ENCODE data around the gene PODNL1.
A peak's percentile ranks its signal among the peaks of the same experiment; 100 is the strongest.
"Not testable (repeated sequence)": the region's sequence is repeated elsewhere in the genome, so short reads cannot be mapped to it uniquely, and the experiment has no call there.

The PODNL1 gene

DNA sequence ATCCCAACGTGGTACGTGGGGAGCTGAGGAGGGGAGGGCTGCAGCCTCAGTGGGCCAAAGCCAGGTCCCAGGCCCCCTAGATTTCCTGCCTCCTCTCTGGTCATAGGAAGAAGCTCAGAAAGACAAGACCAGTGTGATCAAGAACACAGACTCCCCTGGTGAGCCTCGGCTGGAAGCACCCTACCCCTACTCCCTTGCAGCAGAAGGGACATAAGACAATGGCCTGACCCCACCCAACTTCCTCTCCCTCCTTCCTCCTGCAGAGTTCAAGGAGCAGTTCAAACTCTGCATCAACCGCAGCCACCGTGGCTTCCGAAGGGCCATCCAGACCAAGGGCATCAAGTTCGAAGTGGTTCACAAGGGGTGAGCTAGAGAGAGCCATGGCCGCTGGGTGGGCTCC lies 11.5 kb downstream of the PODNL1 start:
- DNase-seq (ENCODE audit: low spot score): no peak

DNA sequence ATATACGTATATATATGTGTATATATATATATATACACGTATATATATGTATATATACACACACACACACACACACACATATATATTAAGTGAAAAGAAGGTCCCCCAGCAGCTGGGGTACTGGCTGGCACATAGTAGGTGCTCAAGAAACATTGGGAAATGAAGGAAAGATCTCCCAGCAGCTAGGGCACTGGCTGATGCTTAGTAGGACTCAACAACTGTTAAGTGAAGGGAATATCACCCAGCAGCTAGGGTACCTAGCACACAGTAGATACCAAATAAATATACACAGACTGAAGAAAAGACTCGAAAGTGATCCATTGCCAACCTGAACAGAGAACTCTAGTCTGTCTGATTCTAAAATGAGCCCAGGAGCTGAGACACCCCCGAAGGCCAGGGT lies 12.2 kb downstream of the PODNL1 start:
- DNase-seq (ENCODE audit: low spot score): no peak

DNA sequence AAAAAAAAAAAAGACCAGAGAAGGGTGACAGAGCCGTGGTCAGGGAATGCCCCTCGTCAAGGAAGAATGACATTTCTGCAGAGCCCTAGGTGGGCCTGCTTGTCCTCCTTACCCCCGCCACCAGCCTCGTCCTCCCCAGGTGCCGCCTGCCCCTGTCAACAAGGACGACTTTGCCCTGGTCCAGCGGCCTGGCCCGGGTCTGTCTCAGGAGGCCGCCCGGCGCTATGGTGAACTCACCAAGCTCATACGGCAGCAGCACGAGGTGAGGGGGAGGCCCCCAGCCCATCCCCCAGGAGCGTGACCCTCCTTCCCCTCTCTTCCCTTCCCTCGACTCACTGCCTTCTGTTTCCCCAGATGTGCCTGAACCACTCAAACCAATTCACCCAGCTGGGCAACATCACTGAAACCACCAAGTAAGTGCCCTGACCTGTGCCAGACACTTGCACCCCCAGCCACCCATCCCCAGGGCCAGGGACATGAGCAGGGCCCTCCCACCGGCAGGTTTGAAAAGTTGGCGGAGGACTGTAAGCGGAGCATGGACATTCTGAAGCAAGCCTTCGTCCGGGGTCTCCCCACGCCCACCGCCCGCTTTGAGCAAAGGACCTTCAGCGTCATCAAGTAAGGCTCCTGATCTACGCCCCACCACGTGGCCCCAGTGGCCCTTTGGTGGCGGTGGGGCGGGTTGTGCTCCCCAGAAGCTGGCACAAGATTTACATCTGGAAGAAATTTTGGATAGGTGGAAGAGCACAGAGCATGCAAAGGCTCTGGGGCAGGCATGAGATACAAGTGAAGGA lies 14.8 kb downstream of the PODNL1 start:
- DNase-seq (ENCODE audit: low spot score): no peak

DNA sequence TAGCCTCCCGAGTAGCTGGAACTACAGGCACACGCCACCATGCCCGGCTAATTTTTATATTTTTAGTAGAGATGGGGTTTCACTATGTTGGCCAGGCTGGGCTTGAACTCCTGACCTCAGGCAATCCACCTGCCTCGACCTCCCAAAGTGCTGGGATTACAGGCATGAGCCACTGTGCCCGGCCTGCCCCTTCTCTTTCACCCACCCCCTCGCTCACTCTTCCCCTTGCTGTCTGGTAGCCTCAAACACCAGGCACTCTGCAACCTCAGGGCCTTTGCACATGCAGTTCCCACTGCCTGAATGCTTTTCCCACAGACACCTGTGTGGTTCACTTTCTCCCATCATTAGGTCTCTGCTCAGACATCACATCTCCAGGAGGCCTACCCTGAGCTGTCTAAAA lies 16.1 kb downstream of the PODNL1 start:
- DNase-seq (ENCODE audit: low spot score): not testable (repeated sequence)

DNA sequence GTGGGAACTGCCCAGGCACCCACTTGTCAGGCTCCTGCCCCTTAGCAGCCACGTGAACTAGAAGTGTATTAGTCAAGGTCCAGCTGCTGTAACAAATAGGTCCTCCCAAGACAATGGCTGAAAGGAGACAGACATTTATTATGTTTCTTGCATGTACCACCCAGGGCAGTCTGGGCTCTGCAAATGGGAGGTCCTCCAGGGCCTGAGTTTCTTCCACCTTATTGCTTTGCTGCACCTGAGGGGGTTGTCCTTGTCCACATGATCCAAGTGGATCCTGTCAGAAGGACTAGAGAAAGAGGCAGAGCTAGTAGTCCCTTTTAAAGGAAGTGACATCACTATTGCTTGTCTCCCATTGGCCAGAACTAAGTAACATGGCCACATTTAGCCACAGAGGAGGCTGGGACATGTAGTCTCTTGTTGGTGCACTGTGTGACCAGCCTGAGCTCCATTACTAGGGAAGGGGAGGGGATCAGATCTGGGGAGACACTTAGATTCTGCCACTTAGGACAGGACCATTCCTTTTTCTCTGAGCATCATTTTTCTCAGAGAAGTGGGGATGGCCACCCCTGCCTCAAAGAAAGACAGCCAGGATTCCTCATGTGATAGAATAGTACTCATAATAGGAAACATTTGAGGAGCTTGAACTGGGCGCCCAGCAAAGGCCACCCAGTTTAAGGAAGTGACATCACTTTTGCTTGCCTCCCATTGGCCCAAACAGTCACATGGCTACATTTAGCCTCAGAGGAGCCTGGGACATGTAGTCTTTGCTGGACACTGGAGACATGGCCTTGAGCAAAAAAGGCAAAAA lies 17.1 kb downstream of the PODNL1 start:
- DNase-seq (ENCODE audit: low spot score): peak; percentile 64

DNA sequence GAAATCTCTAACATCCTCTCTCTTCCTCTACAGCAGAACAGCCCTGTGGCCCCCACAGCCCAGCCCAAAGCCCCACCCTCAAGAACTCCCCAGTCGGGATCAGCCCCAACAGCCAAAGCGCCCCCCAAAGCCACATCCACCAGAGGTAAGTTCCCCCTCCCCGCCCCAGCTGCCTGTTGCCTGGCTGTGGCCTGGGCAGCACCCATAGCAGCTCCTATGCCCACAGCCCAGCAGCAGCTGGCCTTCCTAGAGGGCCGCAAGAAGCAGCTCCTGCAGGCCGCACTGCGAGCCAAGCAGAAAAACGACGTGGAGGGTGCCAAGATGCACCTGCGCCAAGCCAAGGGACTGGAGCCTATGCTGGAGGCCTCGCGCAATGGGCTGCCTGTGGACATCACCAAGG lies 17.7 kb downstream of the PODNL1 start:
- no peak for DNase-seq (ENCODE audit: low spot score)

DNA sequence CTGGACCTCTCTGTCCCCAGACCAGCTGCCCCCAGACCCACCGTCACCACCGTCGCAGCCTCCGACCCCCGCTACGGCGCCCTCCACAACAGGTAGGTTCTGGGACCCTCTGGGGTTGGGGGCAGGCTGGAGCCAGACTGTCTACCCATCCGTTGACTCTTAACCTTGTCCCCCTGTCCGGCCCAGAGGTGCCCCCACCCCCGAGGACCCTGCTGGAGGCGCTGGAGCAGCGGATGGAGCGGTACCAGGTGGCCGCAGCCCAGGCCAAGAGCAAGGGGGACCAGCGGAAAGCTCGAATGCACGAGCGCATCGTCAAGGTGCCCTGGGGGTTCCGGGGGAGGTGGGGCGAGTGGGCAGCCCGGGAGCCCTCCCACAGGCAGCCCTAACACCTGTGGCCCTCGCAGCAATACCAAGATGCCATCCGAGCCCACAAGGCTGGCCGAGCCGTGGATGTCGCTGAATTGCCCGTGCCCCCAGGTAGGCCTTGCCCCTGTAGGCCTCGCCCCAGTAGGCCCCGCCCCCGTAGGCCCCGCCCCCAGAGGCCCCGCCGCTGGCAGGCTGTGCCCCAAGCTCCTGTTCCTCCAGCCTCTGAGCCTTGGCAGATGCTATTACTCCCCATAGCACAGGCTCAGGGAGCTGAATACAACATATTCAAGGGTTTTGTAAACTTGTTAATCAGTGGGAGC lies 19.3 kb downstream of the PODNL1 start:
- DNase-seq (ENCODE audit: low spot score): peak; percentile 87

DNA sequence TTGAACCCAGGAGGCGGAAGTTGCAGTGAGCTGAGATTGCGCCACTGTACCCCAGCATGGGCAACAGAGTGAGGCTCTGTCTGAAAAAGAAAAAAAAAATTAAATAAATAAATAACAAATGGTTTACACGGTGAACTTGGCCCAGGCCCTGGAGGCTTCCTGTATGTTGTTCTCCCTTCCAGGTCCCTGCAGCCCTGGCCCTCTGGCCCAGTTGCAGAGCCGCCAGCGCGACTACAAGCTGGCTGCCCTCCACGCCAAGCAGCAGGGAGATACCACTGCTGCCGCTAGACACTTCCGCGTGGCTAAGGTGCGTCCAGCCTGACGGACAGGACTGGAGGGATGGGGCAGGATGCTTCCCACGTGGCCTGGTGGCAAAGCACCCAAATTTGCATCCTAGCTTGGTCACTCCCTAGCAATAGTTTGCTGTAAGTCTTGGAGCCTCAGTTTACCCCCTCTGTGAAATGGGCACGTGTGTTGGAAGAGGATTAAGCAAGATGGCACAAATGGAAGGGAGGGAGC lies 20.3 kb downstream of the PODNL1 start:
- DNase-seq (ENCODE audit: low spot score): no peak

DNA sequence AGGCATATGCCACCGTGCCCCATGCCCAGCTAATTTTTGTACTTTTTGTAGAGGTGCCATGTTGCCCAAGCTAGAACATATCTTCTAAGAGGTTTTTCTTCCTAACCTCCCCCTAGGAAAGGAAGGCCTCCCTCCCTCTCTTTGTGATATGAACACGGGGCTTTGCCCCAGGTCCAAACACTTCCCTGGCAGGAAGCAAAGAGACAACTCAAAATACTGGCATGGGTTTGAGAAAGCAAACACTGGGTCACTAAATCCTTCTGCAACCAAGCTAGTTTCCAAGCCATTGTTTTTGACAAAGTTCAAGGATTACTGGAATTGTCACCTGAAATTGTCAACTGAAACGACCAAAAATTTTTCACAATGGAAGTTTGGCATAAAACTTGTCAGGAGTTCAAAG lies 23.4 kb downstream of the PODNL1 start:
- no peak for DNase-seq (ENCODE audit: low spot score)

DNA sequence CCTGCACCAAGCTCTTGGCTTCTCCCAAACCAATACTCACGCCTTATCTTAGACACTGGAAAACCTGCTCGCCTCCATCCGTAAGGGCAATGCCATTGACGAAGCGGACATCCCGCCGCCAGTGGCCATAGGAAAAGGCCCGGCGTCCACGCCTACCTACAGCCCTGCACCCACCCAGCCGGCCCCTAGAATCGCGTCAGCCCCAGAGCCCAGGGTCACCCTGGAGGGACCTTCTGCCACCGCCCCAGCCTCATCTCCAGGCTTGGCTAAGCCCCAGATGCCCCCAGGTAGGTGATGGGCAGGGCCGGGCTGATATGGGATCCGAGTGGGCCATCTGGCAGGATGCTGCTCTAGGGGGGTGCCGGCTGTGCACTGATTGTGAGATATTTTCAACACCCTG lies 24.9 kb downstream of the PODNL1 start:
- no peak for DNase-seq (ENCODE audit: low spot score)

DNA sequence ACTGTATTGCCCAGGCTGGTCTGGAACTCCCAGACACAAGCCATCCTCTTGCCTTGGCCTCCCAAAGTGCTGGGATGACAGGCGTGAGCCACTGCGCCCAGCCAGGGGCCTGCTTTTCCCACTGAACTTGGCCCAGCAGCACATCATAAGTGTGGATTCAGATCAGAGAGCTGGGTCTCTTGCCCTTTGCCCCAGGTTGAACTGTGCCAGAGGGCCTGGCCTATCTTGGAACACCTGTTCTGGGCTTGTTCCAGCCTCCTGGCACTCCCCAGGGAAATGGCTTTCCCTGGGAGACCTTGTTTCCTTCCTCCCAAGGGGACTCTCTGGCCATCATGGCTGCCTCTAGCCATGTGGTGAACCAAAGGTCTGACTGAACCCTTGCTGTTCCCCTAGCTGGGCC lies 28.8 kb downstream of the PODNL1 start:
- no peak for DNase-seq (ENCODE audit: low spot score)

DNA sequence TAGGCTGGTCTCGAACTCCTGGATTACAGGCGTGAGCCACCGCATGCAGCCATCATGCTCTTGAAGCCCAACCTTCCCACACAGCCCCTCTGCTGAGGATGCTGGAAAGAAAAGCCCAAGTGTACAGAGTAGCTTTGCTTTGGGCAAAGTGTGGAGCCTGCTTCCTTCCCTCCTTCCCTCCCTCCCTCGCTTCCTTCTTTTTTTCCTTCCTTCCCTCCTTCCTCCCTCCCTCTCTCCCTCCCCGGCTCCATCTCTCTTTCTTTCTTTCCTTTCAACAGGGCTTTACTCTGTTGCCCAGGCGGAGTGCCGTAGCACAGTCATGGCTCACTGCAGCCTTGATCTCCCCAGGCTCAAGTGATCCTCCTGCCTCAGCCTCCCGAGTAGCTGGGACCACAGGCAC lies 29.5 kb downstream of the PODNL1 start:
- DNase-seq (ENCODE audit: low spot score): no peak

DNA sequence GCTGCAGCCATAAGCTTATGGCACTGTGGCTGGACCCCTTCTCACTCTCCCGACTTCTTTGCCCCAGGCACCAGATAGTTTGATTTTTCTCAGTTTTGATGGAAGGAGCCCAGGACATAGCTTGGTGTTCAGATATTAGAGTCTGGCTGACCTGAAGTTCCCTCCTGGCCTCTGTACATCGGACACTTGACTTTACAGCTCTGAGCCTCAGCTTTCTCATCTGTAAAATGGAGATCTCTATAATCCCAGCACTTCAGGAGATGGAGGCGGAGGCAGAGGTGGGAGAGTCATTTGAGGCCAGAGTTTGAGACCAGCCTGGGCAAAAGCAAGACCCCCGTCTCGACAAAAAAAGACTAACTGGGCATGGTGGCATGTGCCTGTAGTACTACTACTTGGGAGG lies 31.3 kb downstream of the PODNL1 start:
- DNase-seq (ENCODE audit: low spot score): no peak

DNA sequence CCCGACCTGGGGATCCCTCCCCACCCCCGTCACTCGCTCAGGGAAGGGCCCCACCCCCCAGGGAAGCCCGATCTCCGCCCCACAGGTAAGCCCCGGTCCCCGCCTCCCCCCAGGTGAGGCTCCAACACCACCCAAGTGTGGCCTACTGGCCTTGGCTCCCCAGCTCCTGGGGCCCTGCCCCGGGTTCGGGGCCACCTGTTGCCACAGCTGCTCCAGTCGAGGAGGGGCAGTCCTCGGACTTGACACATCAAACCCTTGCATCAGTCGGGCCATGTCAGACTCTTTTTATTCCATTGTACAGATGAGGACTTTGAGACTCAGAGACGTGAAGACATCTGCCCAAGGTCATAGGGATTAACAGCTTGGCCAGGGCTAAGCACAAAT lies 31.7 kb downstream of the PODNL1 start:
- DNase-seq (ENCODE audit: low spot score): no peak

DNA sequence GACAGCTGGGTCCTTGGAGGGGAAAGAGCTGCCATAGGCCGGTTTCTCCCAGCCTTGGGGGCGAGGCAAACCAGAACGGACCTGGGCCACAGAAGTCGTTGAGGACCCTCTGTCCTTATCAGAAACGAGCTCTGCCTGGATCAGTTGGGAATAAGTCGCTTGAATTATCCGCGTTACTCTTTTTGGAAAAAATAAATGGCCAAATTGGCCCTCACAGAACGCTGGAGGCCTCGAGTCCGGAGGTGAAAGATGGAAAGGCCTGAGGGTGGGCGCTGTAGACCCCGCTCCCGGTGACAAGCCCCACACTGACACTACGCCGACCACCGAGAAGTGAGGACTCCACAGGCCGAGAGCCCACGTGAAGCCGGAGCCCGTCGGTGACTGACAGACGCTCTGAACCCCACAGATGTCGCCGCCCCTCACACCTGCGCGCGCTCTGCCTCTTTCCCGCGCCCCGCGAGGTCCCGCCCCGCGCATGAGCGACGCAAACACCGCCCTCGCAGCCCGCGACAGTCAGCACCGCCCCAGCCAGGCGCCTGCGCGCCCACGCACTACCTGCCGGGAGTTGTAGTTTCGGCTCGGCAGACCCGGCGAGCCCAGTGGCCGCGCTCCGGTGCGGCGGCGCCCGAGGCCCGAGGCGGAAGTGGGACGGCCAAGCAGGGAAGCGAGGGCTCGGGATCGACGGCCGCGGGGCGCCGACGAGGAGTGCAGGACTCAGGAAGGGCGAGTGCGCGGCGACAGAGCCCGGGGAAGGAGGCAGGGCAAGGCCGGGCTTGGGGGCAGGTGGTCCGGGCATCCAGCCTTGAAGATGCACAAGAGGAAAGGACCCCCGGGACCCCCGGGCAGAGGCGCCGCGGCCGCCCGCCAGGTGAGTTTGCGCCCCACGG lies 32.3 kb downstream of the PODNL1 start, which contains the start of the genes BRME1 and CC2D1A:
Gene BRME1 (minus strand): TSS at position 484 of the 887 bp plus-strand sequence. CDS start 1,225 bp downstream, outside the sequence.
Gene CC2D1A (plus strand): TSS at position 568 of the 887 bp plus-strand sequence. CDS start 241 bp downstream, at position 809.
- DNase-seq (ENCODE audit: low spot score): peak; percentile 100

DNA sequence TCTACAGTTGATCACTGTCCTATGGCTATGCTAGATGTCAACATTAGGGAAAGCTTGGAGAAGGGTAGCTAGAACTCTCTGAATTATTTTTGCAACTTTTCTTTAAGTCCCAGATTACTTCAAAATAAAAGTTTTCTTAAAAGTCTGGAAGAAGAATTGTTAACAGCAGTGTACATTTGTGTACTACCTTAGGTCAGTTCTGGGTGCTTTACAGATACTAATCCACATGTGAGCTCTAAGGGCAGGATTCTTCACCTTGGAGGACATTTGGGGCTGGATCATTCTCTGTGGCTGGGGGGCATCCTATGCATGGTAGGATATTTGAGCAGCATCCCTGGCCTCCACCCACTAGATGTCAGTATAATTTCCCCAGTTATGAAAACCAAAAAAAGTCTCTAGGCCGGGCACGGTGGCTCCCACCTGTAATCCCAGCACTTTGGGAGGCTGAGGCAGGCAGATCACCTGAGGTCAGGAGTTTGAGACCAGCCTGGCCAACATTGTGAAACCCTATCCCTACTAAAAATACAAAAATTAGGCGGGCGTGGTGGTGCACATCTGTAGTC lies 35.1 kb downstream of the PODNL1 start:
- DNase-seq (ENCODE audit: low spot score): no peak

DNA sequence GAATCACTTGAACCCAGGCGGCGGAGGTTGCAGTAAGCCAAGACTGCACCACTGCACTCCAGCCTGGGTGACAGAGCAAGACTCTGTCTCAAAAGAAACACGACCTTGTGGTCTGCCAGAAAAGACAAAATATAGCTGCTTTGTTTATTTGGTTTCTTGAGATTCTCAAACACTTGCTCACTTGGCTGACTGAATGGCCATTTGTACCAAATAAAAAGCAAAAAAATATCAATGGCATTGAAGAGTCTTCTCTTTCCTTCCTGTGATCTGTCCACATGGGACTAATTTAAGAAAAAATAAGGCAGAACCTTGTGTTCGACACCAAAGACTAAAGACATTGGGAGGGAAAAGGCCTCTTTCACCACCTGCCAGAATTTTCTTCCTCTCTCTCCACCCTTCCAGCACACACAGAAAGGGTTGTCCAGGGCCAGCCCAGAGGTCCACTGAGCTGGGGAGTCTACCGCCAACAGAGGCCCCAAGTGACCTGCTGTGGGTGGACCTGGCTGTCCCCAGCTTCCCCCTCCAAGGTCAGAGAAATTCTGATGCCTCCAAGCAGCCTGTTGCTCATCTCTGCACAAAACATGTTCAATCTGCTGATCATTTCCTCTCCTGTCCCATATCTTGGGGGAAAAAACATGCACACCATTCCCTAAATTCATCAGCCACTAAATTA lies 38.2 kb downstream of the PODNL1 start:
- no peak for DNase-seq (ENCODE audit: low spot score)

DNA sequence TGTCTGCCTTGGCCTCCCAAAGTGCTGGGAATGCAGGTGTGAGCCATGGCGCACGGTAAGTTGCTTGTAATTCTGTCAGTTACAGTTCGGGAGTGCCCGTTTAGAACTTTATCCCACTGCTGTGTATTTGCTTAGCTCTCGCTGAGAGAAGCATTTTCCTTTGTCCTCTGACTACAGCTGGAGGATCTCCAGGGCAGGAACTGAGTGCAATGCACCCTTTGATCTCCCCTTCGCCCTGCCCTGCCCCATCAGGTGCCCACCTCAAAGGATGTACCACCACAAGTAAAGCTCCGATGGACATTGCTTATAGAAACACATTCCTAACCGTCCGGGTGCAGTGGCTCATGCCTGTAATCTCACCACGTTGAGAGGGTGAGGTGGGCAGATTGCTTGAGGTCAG lies 38.8 kb downstream of the PODNL1 start:
- DNase-seq (ENCODE audit: low spot score): no peak

DNA sequence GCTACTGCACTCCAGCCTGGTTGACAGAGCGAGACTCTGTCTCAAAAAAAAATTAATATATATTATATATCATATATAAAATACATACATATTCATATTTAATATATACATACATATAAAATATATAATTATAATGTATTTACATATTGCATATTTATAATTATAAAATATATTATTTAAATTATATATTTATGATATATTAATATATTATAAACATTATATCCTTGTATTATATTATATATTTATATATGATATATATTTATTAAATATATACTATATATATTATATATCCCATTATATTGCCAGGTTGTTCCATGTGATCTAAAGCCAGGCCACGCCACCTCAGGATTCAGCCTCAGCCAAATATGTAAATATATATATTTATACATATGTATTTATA lies 42.0 kb downstream of the PODNL1 start:
- no peak for DNase-seq (ENCODE audit: low spot score)

DNA sequence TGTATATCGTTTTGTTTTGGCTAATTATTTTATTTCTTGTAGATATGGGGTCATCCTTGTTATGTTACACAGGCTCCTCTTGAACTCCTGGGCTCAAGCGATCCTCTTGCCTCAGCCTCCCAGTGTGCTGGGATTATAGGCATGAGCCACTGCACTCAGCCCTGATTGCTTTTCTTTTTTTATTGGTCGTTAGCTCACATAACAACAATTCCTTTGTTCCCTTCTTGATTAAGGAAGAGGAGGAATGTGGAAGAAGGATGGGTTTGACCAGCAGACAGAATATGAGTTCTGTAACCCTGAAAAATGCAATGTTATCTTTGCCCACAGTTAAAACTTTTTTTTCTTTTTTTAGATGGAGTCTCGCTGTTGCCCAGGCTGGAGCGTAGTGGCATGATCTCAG lies 43.7 kb downstream of the PODNL1 start:
- DNase-seq (ENCODE audit: low spot score): no peak

DNA sequence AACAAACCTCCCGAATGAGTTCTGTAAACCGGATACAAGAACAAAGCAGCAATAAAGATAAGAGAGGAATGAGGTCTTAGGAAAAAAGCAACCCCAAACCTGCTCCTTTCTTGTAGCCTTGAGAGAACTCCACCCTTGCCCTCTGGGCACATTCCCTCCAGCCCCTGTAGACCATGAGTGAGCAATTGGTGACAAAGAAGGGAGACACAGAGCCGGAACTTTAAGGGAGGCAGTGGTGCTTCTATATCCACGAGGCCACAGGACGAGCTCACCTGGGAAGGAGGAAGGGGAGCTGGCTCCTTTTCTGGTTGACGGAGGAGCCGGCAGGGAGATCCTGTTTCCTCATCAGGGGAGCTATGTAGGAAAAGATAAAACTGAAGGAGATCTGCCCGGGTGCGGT lies 45.3 kb downstream of the PODNL1 start:
- DNase-seq (ENCODE audit: low spot score): no peak
